Measurements from ENCODE around the gene SH3BGRL2.

- TF ChIP-seq CTCF (IDR thresholded peaks at IDR 0.05) (peak in 2 of 4 experiments; percentile 13 to 54), POLR2AphosphoS5 (IDR thresholded peaks at IDR 0.05) (no peak), POLR2A (IDR thresholded peaks at IDR 0.05) (no peak), EP300 (IDR thresholded peaks at IDR 0.05) (no peak)
These were observed 82.7 kb downstream of the SH3BGRL2 start for GRCh38 chr6:79713701-79714322.

Data from sigmoid colon (tissue), 4 donors.